Ascending aorta (tissue), 2 donors: Measurements from ENCODE around the gene LIN28A. TPM values are rescaled to one million over a fixed set of nuclear protein-coding genes. Genes with fewer than 3 reads are reported as not detected.

Experiments
- DNase-seq, 2 donors: peaks; one replicate each; pipeline ENCODE4 v3.0.0-alpha.2; 2019; ENCODE audit warnings: low spot score in 2 of 2
- H3K27ac ChIP-seq, 2 donors: fragments of 200-600 bp; sonication (generic); one replicate each; pipeline ENCODE4 v1.5.1; 2016 to 2017; ENCODE audit warnings: mild to moderate bottlenecking in 1 of 2
- H3K27me3 ChIP-seq: fragments of 200-600 bp; sonication (generic); one replicate; pipeline ENCODE4 v1.5.1; 2017
- H3K36me3 ChIP-seq, 2 donors: fragments of 200-600 bp; sonication (generic); one replicate each; pipeline ENCODE4 v1.5.1; 2016
- H3K4me1 ChIP-seq, 2 donors: fragments of 200-600 bp; sonication (generic); one replicate each; pipeline ENCODE4 v1.5.1; 2016 to 2017; ENCODE audit warnings: mild to moderate bottlenecking in 1 of 2
- H3K4me3 ChIP-seq, 2 donors: fragments of 200-600 bp; sonication (generic); one replicate each; pipeline ENCODE4 v1.5.1; 2016 to 2017; ENCODE audit warnings: mild to moderate bottlenecking in 1 of 2
- H3K9me3 ChIP-seq, 2 donors: fragments of 200-600 bp; sonication (generic); one replicate each; pipeline ENCODE4 v1.5.1; 2016
- CTCF ChIP-seq, 3 experiments: fragments of 200-600 bp in 2 of 3; fragments of 450-650 bp in 1 of 3; sonication (generic) in 2 of 3; IDR thresholded peaks; one replicate each; pipeline ENCODE4 v1.5.1; 2016 to 2019; ENCODE audit warnings: antibody characterized with exemption in 3 of 3, mild to moderate bottlenecking in 1 of 3, moderate library complexity in 1 of 3
- intact Hi-C: fragments of 100-400 bp; cut with DNase I; formaldehyde crosslinking; loops from one replicate; pipeline ENCODE4 v1.15.1; 2023
- total RNA-seq: library from RNA; depleted of rRNA; stranded (reverse); fragments of >200 nt; gene quantifications from one replicate; pipeline ENCODE4 v1.1.0, GENCODE V29; 2016

LIN28A gene
- total RNA-seq, 1 donor from 2014 or later, result not detected

- peaks cover 5 to 9% of the 10 kb centered on the region in 2 donors for H3K4me1 ChIP-seq
- peaks cover 25 to 61% of the 10 kb centered on the region in 2 donors for H3K36me3 ChIP-seq
- H3K4me3 ChIP-seq, result no peak overlapping the region
- TF ChIP-seq CTCF (IDR thresholded peaks at IDR 0.05), result no peak
- intact Hi-C loops, result no loop called here
- H3K27me3 ChIP-seq, result no peaks in the 10 kb centered on the region
- DNase-seq, result no peak
- H3K9me3 ChIP-seq, result no peaks in the 10 kb centered on the region
- H3K27ac ChIP-seq, result no peak overlapping the region
These were observed 67.5 kb downstream of the LIN28A start for GRCh38 chr1:26478159-26478558.

- H3K36me3 ChIP-seq, result peaks cover 25 to 55% of the 10 kb centered on the region in 2 donors
- DNase-seq, result no peak
- intact Hi-C loops, result no loop called here
- H3K27ac ChIP-seq, result no peak overlapping the region
- TF ChIP-seq CTCF (IDR thresholded peaks at IDR 0.05), result no peak
- no peaks in the 10 kb centered on the region for H3K27me3 ChIP-seq
- peaks cover under 1 to 2% of the 10 kb centered on the region in 2 donors for H3K4me1 ChIP-seq
- H3K4me3 ChIP-seq, result no peak overlapping the region
- H3K9me3 ChIP-seq, result no peaks in the 10 kb centered on the region
These were observed 68.4 kb downstream of the LIN28A start for GRCh38 chr1:26478988-26479387.

Other genes starting within 250 kb of the LIN28A start
- not detected for gene C1orf232, start 241.9 kb upstream of the LIN28A start, total RNA-seq
- gene ZNF593, start 240.9 kb upstream of the LIN28A start, total RNA-seq, result 90.0 TPM
- gene ZNF593OS, start 239.0 kb upstream of the LIN28A start, total RNA-seq, result not detected
- not detected for gene CNKSR1, start 233.3 kb upstream of the LIN28A start, total RNA-seq
- not detected for gene CATSPER4, start 220.2 kb upstream of the LIN28A start, total RNA-seq
- gene CEP85, start 176.6 kb upstream of the LIN28A start, total RNA-seq, result 5.0 TPM
- 228 TPM for gene SH3BGRL3, start 130.7 kb upstream of the LIN28A start, total RNA-seq
- 14.5 TPM for gene UBXN11, start 104.2 kb upstream of the LIN28A start, total RNA-seq
- not detected for gene CD52, start 92.9 kb upstream of the LIN28A start, total RNA-seq
- not detected for gene CRYBG2, start 56.7 kb upstream of the LIN28A start, total RNA-seq
- gene ZNF683, start 38.1 kb upstream of the LIN28A start, total RNA-seq, result not detected
- 54.2 TPM for gene DHDDS, start 21.5 kb downstream of the LIN28A start, total RNA-seq
- gene HMGN2, start 61.6 kb downstream of the LIN28A start, total RNA-seq, result 97.7 TPM
- gene RPS6KA1, start 118.9 kb downstream of the LIN28A start, total RNA-seq, result 9.6 TPM